Measurements from ENCODE around the gene TWNK.
"Not testable (repeated sequence)": the region's sequence is repeated elsewhere in the genome, so short reads cannot be mapped to it uniquely, and the experiment has no call there.

DNA sequence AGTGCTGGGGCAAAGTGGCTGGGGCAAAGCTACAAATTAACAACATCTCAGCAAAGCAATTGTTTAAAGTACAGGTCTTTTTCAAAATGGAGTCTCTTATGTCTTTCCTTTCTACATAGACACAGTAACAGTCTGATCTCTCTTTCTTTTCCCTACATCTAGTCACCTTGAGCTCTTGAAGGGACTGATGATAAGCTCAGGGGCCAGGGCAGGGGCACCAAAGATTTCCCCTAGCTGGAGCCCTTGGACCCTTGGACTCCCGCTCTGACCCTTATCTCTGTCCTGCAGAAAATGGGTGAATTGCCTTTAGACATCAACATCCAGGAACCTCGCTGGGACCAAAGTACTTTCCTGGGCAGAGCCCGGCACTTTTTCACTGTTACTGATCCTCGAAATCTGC lies 47.1 kb downstream of the TWNK start:
- TF ChIP-seq, protein P1, sequence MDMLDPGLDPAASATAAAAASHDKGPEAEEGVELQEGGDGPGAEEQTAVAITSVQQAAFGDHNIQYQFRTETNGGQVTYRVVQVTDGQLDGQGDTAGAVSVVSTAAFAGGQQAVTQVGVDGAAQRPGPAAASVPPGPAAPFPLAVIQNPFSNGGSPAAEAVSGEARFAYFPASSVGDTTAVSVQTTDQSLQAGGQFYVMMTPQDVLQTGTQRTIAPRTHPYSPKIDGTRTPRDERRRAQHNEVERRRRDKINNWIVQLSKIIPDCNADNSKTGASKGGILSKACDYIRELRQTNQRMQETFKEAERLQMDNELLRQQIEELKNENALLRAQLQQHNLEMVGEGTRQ (IDR thresholded peaks at IDR 0.05; ENCODE audit: borderline replicate concordance, low read depth, low read length): not testable (repeated sequence)
- not testable (repeated sequence) for TF ChIP-seq IKZF1 (conservative IDR thresholded peaks at IDR 0.05); POLR2A (IDR thresholded peaks at IDR 0.05; ENCODE audit: low read depth, low read length); EP300 (IDR thresholded peaks at IDR 0.05; ENCODE audit: borderline replicate concordance in 1 of 2, control insufficient read depth in 1 of 2, low read depth in 2 of 2, low read length in 2 of 2); ESRRA (IDR thresholded peaks at IDR 0.05; ENCODE audit: low read length)
- TF ChIP-seq, protein P2, sequence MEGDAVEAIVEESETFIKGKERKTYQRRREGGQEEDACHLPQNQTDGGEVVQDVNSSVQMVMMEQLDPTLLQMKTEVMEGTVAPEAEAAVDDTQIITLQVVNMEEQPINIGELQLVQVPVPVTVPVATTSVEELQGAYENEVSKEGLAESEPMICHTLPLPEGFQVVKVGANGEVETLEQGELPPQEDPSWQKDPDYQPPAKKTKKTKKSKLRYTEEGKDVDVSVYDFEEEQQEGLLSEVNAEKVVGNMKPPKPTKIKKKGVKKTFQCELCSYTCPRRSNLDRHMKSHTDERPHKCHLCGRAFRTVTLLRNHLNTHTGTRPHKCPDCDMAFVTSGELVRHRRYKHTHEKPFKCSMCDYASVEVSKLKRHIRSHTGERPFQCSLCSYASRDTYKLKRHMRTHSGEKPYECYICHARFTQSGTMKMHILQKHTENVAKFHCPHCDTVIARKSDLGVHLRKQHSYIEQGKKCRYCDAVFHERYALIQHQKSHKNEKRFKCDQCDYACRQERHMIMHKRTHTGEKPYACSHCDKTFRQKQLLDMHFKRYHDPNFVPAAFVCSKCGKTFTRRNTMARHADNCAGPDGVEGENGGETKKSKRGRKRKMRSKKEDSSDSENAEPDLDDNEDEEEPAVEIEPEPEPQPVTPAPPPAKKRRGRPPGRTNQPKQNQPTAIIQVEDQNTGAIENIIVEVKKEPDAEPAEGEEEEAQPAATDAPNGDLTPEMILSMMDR (IDR thresholded peaks at IDR 0.05 in 2 of 3, conservative IDR thresholded peaks at IDR 0.05 in 1 of 3; ENCODE audit: control insufficient read depth in 2 of 3, extremely low read depth in 1 of 3, insufficient read depth in 1 of 3, low read depth in 3 of 3, low read length in 3 of 3): not testable (repeated sequence)
- TF ChIP-seq, protein P3, sequence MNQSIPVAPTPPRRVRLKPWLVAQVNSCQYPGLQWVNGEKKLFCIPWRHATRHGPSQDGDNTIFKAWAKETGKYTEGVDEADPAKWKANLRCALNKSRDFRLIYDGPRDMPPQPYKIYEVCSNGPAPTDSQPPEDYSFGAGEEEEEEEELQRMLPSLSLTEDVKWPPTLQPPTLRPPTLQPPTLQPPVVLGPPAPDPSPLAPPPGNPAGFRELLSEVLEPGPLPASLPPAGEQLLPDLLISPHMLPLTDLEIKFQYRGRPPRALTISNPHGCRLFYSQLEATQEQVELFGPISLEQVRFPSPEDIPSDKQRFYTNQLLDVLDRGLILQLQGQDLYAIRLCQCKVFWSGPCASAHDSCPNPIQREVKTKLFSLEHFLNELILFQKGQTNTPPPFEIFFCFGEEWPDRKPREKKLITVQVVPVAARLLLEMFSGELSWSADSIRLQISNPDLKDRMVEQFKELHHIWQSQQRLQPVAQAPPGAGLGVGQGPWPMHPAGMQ (IDR thresholded peaks at IDR 0.05; ENCODE audit: borderline replicate concordance): not testable (repeated sequence)
- TF ChIP-seq, protein P4, sequence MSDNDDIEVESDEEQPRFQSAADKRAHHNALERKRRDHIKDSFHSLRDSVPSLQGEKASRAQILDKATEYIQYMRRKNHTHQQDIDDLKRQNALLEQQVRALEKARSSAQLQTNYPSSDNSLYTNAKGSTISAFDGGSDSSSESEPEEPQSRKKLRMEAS (IDR thresholded peaks at IDR 0.05; ENCODE audit: low read depth, low read length): not testable (repeated sequence)
